Neural cell (in vitro differentiated cells): ENCODE measurements around the gene VAT1L.

ENCODE experiments used
- EP300 ChIP-seq: fragments of 450-650 bp; conservative IDR thresholded peaks from 2 replicates; pipeline ENCODE4 v1.6.1; 2014; ENCODE audit warnings: antibody characterized with exemption, mild to moderate bottlenecking, moderate library complexity; ENCODE audit not compliant: poor library complexity, severe bottlenecking
- EZH2 ChIP-seq: fragments of 200-600, 300-800 bp; shearing (Covaris generic), sonication (generic); IDR thresholded peaks from 2 replicates; pipeline ENCODE4 v1.6.1; 2014; ENCODE audit warnings: antibody characterized with exemption, low read length, borderline replicate concordance, mild to moderate bottlenecking; ENCODE audit not compliant: insufficient read depth, poor library complexity, severe bottlenecking
- MXI1 ChIP-seq: fragments of 450-650 bp; conservative IDR thresholded peaks from 2 replicates; pipeline ENCODE4 v1.6.1; 2014; ENCODE audit warnings: antibody characterized with exemption, mild to moderate bottlenecking; ENCODE audit not compliant: poor library complexity, severe bottlenecking
- REST ChIP-seq: IDR thresholded peaks from 2 replicates; pipeline ENCODE4 v1.6.1; 2012; ENCODE audit warnings: borderline replicate concordance
- SMC3 ChIP-seq: fragments of 450-650 bp; conservative IDR thresholded peaks from 2 replicates; pipeline ENCODE4 v1.6.1; 2014; ENCODE audit warnings: antibody characterized with exemption, mild to moderate bottlenecking, moderate library complexity; ENCODE audit not compliant: poor library complexity
- TF ChIP-seq, protein P1 (sequence below): fragments of 450-650 bp; IDR thresholded peaks from 2 replicates; pipeline ENCODE4 v1.5.1; 2014; ENCODE audit warnings: antibody characterized with exemption, mild to moderate bottlenecking, moderate library complexity; ENCODE audit not compliant: poor library complexity, severe bottlenecking

- TF ChIP-seq EZH2, result no peak
- TF ChIP-seq, protein P1, sequence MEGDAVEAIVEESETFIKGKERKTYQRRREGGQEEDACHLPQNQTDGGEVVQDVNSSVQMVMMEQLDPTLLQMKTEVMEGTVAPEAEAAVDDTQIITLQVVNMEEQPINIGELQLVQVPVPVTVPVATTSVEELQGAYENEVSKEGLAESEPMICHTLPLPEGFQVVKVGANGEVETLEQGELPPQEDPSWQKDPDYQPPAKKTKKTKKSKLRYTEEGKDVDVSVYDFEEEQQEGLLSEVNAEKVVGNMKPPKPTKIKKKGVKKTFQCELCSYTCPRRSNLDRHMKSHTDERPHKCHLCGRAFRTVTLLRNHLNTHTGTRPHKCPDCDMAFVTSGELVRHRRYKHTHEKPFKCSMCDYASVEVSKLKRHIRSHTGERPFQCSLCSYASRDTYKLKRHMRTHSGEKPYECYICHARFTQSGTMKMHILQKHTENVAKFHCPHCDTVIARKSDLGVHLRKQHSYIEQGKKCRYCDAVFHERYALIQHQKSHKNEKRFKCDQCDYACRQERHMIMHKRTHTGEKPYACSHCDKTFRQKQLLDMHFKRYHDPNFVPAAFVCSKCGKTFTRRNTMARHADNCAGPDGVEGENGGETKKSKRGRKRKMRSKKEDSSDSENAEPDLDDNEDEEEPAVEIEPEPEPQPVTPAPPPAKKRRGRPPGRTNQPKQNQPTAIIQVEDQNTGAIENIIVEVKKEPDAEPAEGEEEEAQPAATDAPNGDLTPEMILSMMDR, result no peak
- no peak for TF ChIP-seq SMC3
- no peak for TF ChIP-seq MXI1
- no peak for TF ChIP-seq REST
- TF ChIP-seq EP300, result no peak
Observed at GRCh38 chr16:77786186-77786847, 2.0 kb upstream of the VAT1L start.
